Activated CD4-positive, alpha-beta T cell treated with anti-CD3 and anti-CD28 coated beads, Interleukin-2, amount 10 ng/mL, durations not matched to agents 24 days and 14 days (primary cell): ENCODE measurements around the gene BMX. TPM values are rescaled to one million over a fixed set of nuclear protein-coding genes. Genes with fewer than 3 reads are reported as not detected.

ENCODE experiments used
- DNase-seq: peaks from one replicate; pipeline ENCODE4 v3.0.0; 2022
- H3K27ac Mint-ChIP-seq: one replicate; pipeline ENCODE4 v1.8.0; 2022; ENCODE audit warnings: mild to moderate bottlenecking, mixed read lengths
- H3K27me3 Mint-ChIP-seq: one replicate; pipeline ENCODE4 v1.8.0; 2022; ENCODE audit warnings: mixed read lengths
- H3K36me3 Mint-ChIP-seq: one replicate; pipeline ENCODE4 v1.8.0; 2022; ENCODE audit warnings: low read depth, mild to moderate bottlenecking, mixed read lengths
- H3K4me1 Mint-ChIP-seq: one replicate; pipeline ENCODE4 v1.8.0; 2021; ENCODE audit warnings: mixed read lengths
- H3K4me3 Mint-ChIP-seq: one replicate; pipeline ENCODE4 v1.8.0; 2022; ENCODE audit warnings: mild to moderate bottlenecking, moderate library complexity, mixed read lengths
- H3K9me3 Mint-ChIP-seq: one replicate; pipeline ENCODE4 v1.8.0; 2021; ENCODE audit warnings: mixed read lengths
- intact Hi-C: fragments of 100-400 bp; cut with micrococcal nuclease; formaldehyde crosslinking; loops from one replicate; pipeline ENCODE4 v1.15.1; 2023
- total RNA-seq: library from RNA; stranded (reverse); gene quantifications from 2 replicates; pipeline ENCODE4 v1.2.3, GENCODE V29; 2022

The BMX gene
- total RNA-seq: not detected in 2 replicates

DNA sequence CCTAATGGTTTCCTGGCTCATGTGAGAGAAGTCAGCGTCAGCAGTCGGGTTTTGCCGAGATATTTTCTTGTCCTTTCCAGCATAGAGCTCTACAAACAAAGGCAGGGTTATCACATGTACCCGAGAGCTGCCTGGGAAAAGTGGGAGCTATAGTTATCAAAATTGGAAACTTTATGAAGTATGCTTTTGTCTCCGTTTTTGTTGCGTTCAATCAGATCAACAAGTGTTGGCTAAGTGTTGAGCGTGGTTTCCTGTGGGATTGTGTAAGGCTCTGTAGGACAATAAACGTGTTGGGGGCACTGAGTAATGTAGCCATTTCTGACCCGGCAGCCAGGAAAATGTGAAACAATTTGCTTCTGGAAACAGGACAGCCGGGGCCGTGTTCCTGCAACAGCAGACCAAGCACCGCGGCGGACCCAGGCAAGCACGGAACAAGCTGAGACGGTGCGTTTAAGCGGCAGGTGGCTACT, at the start of gene BMX:
Gene BMX (plus strand): TSS at position 311 of the 470 bp plus-strand sequence. CDS start 7,547 bp downstream, outside the sequence.
- intact Hi-C loops: loop anchor here (10.0 kb wide), 1 partner anchor 144 kb away; no protein-coding TSS in a partner anchor
- DNase-seq: no peak
- Mint-ChIP-seq H3K27ac (no peak within 1 kb of the TSS), H3K9me3 (no peaks in the 10 kb centered on the region), H3K27me3 (peaks cover 29% of the 10 kb centered on the region), H3K4me1 (peaks cover 2% of the 10 kb centered on the region), H3K36me3 (no peaks in the 10 kb centered on the region), H3K4me3 (no peak within 1 kb of the TSS)

DNA sequence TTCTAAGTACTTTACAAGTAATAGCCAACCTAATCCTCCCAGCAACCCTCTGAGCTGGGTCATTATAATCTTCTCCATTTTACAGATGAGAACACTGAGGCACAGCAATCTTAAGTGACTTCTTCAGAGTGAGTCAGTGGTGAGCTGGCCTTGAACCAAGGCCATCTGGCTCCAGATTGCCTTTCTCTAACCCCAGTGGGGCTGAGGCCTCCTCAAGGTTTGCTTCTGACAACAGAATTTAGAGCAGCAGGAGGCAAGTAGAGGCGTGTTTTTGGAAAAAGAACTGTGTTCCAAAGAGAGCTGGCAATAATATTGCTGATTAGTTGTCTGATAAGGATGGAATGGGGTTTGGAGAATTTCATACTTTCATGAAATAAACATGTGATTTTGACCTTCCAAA, 48.7 kb upstream of the BMX start:
- Mint-ChIP-seq H3K27ac (no peak overlapping the region), H3K27me3 (no peaks in the 10 kb centered on the region), H3K4me3 (no peak overlapping the region), H3K36me3 (peaks cover 2% of the 10 kb centered on the region), H3K9me3 (no peaks in the 10 kb centered on the region), H3K4me1 (no peaks in the 10 kb centered on the region)
- no peak for DNase-seq
- intact Hi-C loops: no loop called here

DNA sequence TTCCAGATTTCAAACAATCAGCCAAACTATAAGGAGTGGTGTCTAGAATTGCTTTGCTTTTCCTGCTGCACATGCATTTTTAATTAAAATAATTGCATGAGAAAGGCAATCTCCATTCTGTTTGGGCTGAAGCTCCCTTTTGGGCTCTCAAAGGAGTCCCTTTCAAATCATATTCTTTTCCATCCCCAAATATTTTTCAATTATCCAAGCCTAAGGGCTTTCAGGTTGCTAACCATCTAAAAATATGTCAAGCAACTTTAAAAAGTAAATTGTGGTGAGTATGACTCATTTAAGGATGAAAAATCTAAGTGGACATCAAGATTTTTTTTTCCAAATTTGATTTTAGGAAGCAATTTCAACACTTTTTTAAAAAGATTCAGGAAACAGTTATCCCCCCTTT, 35.9 kb upstream of the BMX start:
- intact Hi-C loops: loop anchor here (5.0 kb wide), 1 partner anchor 357 kb away; no protein-coding TSS in a partner anchor

DNA sequence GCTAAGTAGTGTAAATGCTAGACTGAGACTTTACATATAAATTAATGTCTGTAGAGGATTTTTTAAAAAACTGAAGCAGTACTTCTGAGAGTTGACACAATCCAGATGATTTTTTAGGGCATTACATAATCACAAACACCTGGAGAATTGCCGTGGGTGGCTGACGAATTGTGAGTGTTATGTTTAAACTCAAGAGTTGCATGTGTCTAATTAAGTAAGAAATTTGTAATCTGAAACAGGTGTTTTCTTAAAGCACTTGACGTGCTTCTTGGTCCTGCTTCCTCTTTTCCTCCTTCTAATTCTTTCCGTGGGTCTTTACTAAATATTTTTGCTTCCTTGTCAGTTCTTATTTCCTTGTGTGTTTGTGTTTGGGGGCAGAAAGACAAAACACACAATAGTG, 35.3 kb upstream of the BMX start:
- intact Hi-C loops: loop anchor here (5.0 kb wide), 1 partner anchor 358 kb away; no protein-coding TSS in a partner anchor
- no peak overlapping the region for H3K4me3 Mint-ChIP-seq
- DNase-seq: no peak
- no peaks in the 10 kb centered on the region for H3K9me3 Mint-ChIP-seq
- H3K4me1 Mint-ChIP-seq: peaks cover 2% of the 10 kb centered on the region
- H3K27ac Mint-ChIP-seq: no peak overlapping the region
- H3K36me3 Mint-ChIP-seq: no peaks in the 10 kb centered on the region
- H3K27me3 Mint-ChIP-seq: no peaks in the 10 kb centered on the region

More for the DNA sequence above, 35.9 kb upstream of the BMX start:
- Mint-ChIP-seq H3K9me3 (no peaks in the 10 kb centered on the region), H3K27ac (no peak overlapping the region), H3K36me3 (no peaks in the 10 kb centered on the region), H3K27me3 (no peaks in the 10 kb centered on the region), H3K4me3 (no peak overlapping the region), H3K4me1 (peaks cover 2% of the 10 kb centered on the region)
- no peak for DNase-seq

DNA sequence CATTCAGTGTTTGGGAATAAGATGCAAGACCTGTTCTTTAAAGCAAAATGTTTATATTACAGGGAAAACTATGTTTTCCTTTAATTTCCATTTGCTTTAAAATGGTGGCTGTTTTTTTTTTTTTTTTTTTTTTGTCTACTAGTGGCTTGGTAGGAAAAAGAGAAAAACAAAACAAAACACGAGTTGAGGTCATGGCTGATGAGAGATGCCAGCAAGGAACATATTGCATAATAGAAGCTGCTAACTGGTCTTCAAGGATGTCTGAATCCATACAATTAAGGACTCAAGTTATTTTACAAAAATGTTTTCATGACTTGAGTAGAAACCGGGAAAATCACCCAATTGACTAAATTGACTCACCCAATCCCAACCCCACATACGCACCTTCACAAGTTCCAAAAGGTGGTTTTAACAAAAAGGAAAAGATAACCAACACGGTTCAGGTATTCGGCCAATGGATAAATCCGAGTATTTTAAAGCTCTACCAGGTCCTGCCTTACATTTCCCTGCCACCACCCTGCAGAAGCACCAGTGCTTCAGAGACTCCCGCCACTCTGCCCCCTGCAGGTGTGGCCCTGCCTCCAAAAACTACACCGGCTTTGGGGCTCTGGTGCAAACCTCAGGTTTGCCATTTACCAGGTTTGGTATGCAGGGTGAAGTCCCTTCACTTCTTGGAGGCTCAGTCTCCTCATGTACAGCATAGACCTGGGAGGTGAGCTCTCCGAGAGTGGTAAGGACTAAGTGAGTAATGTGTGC, 34.5 kb upstream of the BMX start:
- intact Hi-C loops: loop anchor here (5.0 kb wide), 1 partner anchor 359 kb away; no protein-coding TSS in a partner anchor
- no peaks in the 10 kb centered on the region for H3K27me3 Mint-ChIP-seq
- DNase-seq: no peak
- no peak overlapping the region for H3K27ac Mint-ChIP-seq
- H3K9me3 Mint-ChIP-seq: no peaks in the 10 kb centered on the region
- no peak overlapping the region for H3K4me3 Mint-ChIP-seq
- H3K36me3 Mint-ChIP-seq: no peaks in the 10 kb centered on the region
- H3K4me1 Mint-ChIP-seq: peaks cover 2% of the 10 kb centered on the region

DNA sequence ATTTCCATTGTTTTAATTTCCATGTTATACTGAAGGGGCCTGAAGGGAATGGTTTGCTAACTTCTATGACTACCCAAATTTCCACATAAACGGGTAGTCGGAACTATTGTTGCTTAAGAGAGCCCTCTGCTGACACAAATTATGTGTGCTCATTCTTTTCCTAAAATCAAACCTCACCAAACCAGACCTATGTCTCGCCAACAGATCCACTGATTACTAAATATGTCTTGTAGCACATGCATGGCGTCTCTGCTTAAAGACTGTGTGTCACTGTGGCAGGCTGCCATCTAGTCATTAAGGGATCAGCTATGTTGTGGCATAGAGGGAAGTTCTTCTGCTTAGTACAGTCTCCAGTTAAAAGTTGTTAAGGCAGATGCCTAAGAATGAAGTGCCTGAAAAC, 32.6 kb upstream of the BMX start:
- H3K4me3 Mint-ChIP-seq: no peak overlapping the region
- H3K9me3 Mint-ChIP-seq: no peaks in the 10 kb centered on the region
- DNase-seq: peak; percentile 51
- intact Hi-C loops: loop anchor here (1.0 to 5.0 kb wide), 2 partner anchors 119 to 361 kb away; no protein-coding TSS in a partner anchor
- H3K4me1 Mint-ChIP-seq: peaks cover 2% of the 10 kb centered on the region
- H3K27ac Mint-ChIP-seq: no peak overlapping the region
- H3K36me3 Mint-ChIP-seq: no peaks in the 10 kb centered on the region
- no peaks in the 10 kb centered on the region for H3K27me3 Mint-ChIP-seq

DNA sequence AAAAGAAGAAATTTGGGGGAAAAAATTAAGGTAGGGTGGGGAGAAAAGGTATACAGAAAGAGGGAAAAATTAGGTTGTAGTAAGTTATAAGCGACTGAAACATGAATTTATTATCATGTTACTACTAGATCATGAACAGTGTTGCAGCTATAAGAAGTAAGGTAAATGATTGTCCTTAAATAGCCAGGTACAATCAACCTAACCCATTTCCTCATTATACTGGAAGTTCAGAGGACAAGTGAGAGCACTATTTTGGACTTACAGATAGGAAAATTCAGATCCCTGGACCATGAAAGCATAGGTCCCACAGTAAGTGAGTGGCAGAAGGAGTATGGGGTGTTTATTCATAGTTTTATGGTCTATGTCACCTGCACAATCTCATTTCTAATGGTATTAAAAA, 31.0 kb upstream of the BMX start:
- Mint-ChIP-seq H3K9me3 (no peaks in the 10 kb centered on the region), H3K27me3 (no peaks in the 10 kb centered on the region), H3K27ac (no peak overlapping the region), H3K4me1 (peaks cover 2% of the 10 kb centered on the region), H3K36me3 (no peaks in the 10 kb centered on the region), H3K4me3 (no peak overlapping the region)
- no peak for DNase-seq
- intact Hi-C loops: loop anchor here (2.0 to 5.0 kb wide), 2 partner anchors 23 to 362 kb away; partner anchors contain the start of gene PIR

DNA sequence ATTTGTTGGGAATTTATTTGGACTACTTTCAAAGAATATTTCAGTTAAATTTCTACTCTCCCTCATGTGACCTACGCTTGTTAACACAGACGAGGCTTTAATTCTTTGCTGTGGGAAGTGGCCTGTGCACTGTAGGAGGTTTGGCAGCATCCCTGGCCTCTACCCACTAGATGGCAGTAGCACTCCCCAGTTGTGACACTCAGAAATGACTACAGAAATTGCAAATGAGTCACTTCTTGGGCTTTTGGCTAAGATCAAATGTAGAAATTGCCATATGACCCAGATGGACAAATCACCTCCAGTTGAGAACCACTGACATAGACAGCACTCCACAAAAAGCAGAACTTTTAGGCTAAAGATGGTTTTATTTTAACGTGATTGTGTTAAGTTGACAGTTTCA, 29.6 kb upstream of the BMX start:
- intact Hi-C loops: loop anchor here (1.0 to 2.0 kb wide), 2 partner anchors 22 to 94 kb away; partner anchors contain the start of gene PIR
- peak; percentile 83 for DNase-seq
- H3K36me3 Mint-ChIP-seq: no peaks in the 10 kb centered on the region
- H3K27ac Mint-ChIP-seq: no peak overlapping the region
- peaks cover 2% of the 10 kb centered on the region for H3K4me1 Mint-ChIP-seq
- H3K9me3 Mint-ChIP-seq: no peaks in the 10 kb centered on the region
- no peaks in the 10 kb centered on the region for H3K27me3 Mint-ChIP-seq
- H3K4me3 Mint-ChIP-seq: no peak overlapping the region

DNA sequence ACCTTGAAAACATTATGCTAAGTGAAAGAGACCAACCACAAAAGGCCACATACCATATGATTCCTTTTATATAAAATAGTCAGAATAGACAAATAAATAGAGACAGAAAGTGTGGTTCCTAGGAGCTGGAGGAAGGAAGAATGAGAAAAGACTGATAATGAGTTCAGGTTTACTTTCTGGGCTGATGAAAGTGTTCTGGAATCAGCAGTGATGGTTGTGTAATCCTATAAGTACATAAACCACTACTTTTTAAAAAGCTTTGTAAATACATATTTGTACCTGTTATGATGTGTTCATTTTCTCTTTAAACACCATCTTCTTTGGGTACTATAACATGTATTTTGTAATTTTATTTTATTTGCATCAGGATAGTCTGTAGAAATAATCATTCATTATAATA, 28.1 kb upstream of the BMX start:
- no peaks in the 10 kb centered on the region for H3K9me3 Mint-ChIP-seq
- DNase-seq: no peak
- H3K36me3 Mint-ChIP-seq: no peaks in the 10 kb centered on the region
- intact Hi-C loops: no loop called here
- H3K4me1 Mint-ChIP-seq: peaks cover 2% of the 10 kb centered on the region
- H3K27ac Mint-ChIP-seq: no peak overlapping the region
- no peaks in the 10 kb centered on the region for H3K27me3 Mint-ChIP-seq
- H3K4me3 Mint-ChIP-seq: no peak overlapping the region

DNA sequence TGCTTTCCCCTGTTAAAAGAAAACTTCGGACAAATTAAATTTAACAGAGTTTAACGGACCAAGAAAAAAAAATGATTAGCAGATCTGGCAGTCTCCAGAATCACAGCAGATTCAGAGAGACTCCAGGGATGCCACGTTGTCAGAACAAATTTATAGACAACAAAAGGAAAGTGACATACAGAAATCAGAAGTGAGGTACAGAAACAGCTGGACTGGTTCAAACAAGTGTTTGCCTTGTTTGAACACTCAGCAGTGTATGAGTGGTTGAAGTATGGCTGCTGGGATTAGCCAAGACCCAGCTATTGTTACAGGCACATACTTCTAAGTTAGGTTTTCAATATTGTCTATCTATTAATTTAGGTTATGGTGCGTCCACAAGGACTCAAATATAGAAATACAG, 26.6 kb upstream of the BMX start:
- intact Hi-C loops: no loop called here
- Mint-ChIP-seq H3K27me3 (no peaks in the 10 kb centered on the region), H3K36me3 (no peaks in the 10 kb centered on the region), H3K4me3 (no peak overlapping the region), H3K4me1 (peaks cover 2% of the 10 kb centered on the region), H3K9me3 (no peaks in the 10 kb centered on the region), H3K27ac (no peak overlapping the region)
- no peak for DNase-seq

DNA sequence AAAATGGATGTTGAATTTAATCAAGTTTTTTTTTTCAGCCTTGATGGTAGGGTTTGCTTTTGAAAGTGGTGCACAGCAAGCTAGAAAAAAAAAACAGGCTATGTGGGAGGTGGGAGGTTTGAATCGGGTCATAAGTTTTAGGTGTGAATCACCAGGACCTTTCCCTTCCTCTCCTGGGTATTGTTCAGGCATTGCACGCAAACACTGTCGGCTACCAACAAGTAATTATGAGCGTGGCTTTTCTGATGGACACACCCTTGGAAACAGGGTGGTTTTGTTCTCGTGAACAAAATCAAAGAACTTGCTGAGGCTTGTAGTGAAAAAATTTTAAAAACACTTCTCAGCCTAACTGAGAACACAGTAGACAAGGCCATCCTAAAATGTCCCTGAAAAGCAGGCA, 25.6 kb upstream of the BMX start:
- no peak for DNase-seq
- no peak overlapping the region for H3K27ac Mint-ChIP-seq
- H3K27me3 Mint-ChIP-seq: no peaks in the 10 kb centered on the region
- H3K36me3 Mint-ChIP-seq: no peaks in the 10 kb centered on the region
- H3K4me1 Mint-ChIP-seq: no peaks in the 10 kb centered on the region
- no peak overlapping the region for H3K4me3 Mint-ChIP-seq
- intact Hi-C loops: no loop called here
- no peaks in the 10 kb centered on the region for H3K9me3 Mint-ChIP-seq

DNA sequence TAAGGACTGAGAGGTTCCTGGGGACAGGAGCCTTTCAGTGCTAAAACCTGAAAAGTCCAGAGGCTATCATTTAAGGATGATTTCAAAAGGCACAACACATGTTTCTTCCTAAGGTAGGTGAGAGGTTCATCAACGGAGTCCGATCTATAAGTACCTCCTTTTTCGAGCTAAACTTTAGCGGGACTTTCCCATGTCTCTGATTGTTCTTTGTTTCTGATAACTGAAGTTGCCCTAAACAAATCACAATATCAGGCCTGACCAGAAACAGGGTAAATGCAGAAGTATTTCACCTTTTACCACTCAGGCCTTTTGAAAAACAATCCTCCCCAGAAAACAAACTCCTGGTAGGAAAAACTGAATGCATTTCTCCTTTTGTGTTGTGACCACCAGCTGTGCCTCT, 25.1 kb upstream of the BMX start:
- DNase-seq: no peak
- Mint-ChIP-seq H3K9me3 (peaks cover 1% of the 10 kb centered on the region), H3K36me3 (peaks cover 1% of the 10 kb centered on the region), H3K4me3 (no peak overlapping the region), H3K27me3 (no peaks in the 10 kb centered on the region), H3K27ac (no peak overlapping the region), H3K4me1 (no peaks in the 10 kb centered on the region)
- intact Hi-C loops: no loop called here

DNA sequence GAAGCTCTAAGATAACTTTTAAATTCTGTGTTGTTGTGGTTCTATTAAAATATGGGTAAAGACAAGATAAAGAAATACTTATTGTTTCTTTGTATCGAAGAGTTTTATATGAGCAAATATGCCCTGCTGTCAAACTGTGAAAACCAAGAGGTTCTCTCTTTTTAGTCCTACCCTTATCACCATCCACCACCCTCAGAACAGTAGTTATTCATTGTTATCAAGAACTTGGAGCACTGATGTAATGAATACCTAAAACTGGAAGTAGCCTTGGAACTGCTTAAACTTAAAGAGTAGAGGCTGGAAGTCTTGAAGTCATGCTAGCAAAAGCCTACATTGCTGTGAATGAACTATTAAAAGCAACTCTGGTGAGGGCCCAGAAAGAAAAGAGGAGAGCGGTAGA, 16.7 kb upstream of the BMX start:
- intact Hi-C loops: no loop called here
- Mint-ChIP-seq H3K27me3 (no peaks in the 10 kb centered on the region), H3K36me3 (peaks cover 2% of the 10 kb centered on the region), H3K4me1 (no peaks in the 10 kb centered on the region), H3K4me3 (no peak overlapping the region), H3K9me3 (peaks cover 5% of the 10 kb centered on the region), H3K27ac (no peak overlapping the region)
- no peak for DNase-seq

DNA sequence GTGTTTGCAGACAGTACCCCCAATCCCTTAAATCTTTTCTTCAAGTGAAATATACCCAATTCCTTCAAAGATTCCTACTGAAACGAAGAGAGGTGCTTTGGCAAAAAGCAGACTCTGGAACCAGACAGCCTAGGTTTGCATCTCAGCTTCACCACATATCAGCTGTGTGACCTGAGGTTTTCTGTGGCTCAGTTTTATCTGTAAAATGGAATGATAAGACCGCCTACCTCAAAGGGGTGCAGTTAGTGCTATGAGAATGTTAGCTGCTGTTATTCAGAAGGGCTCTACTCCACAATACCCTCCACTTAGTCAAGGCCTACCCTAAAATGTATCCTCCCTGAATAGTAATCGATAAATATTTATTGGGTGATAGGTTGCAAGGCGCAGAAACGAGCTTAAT, 8.1 kb upstream of the BMX start:
- no peak overlapping the region for H3K27ac Mint-ChIP-seq

More for the DNA sequence above, 8.1 kb upstream of the BMX start:
- Mint-ChIP-seq H3K9me3 (no peaks in the 10 kb centered on the region), H3K36me3 (no peaks in the 10 kb centered on the region), H3K4me1 (peaks cover 9% of the 10 kb centered on the region), H3K4me3 (peak overlapping the region; percentile 86), H3K27me3 (no peaks in the 10 kb centered on the region)
- intact Hi-C loops: loop anchor here (2.0 to 10.0 kb wide), 2 partner anchors 22 to 1202 kb away; no protein-coding TSS in a partner anchor
- DNase-seq: no peak
